Activated naive CD8-positive, alpha-beta T cell treated with anti-CD3 and anti-CD28 coated beads for 36 hours (primary cell): ENCODE measurements around the gene RO60. TPM values are rescaled to one million over a fixed set of nuclear protein-coding genes. Genes with fewer than 3 reads are reported as not detected.

Experiments
- total RNA-seq, 2 experiments: library from RNA; stranded (reverse); gene quantifications; one replicate each; pipeline ENCODE4 v1.2.3, GENCODE V29; 2021

The RO60 gene
- total RNA-seq, 2 experiments from 2014 or later: 58.2 to 62.0 TPM

Other genes with a start within 250 kb of the RO60 start
- 100 to 1,000 TPM; 118 to 129 TPM for gene UCHL5, start 252 bp upstream of the RO60 start, total RNA-seq
- 10 to 100 TPM; 36.7 to 40.4 TPM for gene GLRX2, start 45.8 kb downstream of the RO60 start, total RNA-seq
- 10 to 100 TPM; 46.3 to 47.0 TPM for gene CDC73, start 62.4 kb downstream of the RO60 start, total RNA-seq
- not detected for gene B3GALT2, start 127.0 kb downstream of the RO60 start, total RNA-seq